ENCODE data around the gene KRTAP19-2. TPM values are rescaled to one million over a fixed set of nuclear protein-coding genes. Genes with fewer than 3 reads are reported as not detected.

The KRTAP19-2 gene
- total and polyA plus RNA-seq, 9 of the 15 experiments (the other 6 are each of a cell fraction or from before 2014, with no cell fraction given) = not detected

- ATAC-seq = no peak
These were observed 28.4 kb upstream of the KRTAP19-2 start for GRCh38 chr21:30515681-30516080.

More at GRCh38 chr21:30515681-30516080, 28.4 kb upstream of the KRTAP19-2 start:
- Histone ChIP-seq H3K9ac (ENCODE audit: insufficient read depth in 1 of 2, low read depth in 2 of 2, low read length in 2 of 2) (no peak overlapping the region), H2AFZ (ENCODE audit: low read depth, low read length) (no peak overlapping the region), H3K4me3 (no peak overlapping the region), H3K27ac (ENCODE audit: extremely low read depth, low read depth, low read length) (no peak overlapping the region), H3K36me3 (ENCODE audit: control insufficient read depth, insufficient read depth, low read length) (no peaks in the 10 kb centered on the region), H3K9me3 (replicated peaks; ENCODE audit: control insufficient read depth, insufficient read depth, low read depth, low read length) (no peaks in the 10 kb centered on the region), H3K4me1 (replicated peaks in 1 of 2; ENCODE audit: control insufficient read depth in 2 of 2, insufficient read depth in 2 of 2, low read length in 2 of 2) (no peaks in the 10 kb centered on the region), H3K9me1 (ENCODE audit: control insufficient read depth, insufficient read depth, low read length) (no peaks in the 10 kb centered on the region), H3K27me3 (ENCODE audit: control insufficient read depth in 2 of 2, insufficient read depth in 2 of 2, low read length in 2 of 2) (no peaks in the 10 kb centered on the region), H3K4me2 (ENCODE audit: insufficient read depth, low read length) (no peak overlapping the region), H3K79me2 (ENCODE audit: control insufficient read depth, insufficient read depth, low read length) (no peaks in the 10 kb centered on the region), H4K20me1 (replicated peaks; ENCODE audit: control insufficient read depth, insufficient read depth, low read length) (no peaks in the 10 kb centered on the region)
- no TSS peak for BruUV-seq (replicated peaks)
- in situ Hi-C loops (cut with MboI) = no loop called here
- FAIRE-seq (no peak), DNase-seq (ENCODE audit: extremely low read depth in 1 of 4, low spot score in 3 of 4) (no peak)
- CTCF ChIA-PET (ENCODE audit: low intra/inter-chr PET ratio) = no interaction called here
- intact Hi-C loops (cut with micrococcal nuclease) = no loop called here
- TF ChIP-seq MECOM (CRISPR knock-in tag; IDR thresholded peaks at IDR 0.05) (no peak), PRMT5 (CRISPR knock-in tag; IDR thresholded peaks at IDR 0.05) (no peak), TAF7 (tag; IDR thresholded peaks at IDR 0.05) (no peak), ZBTB8A (IDR thresholded peaks at IDR 0.05; ENCODE audit: partially characterized antibody) (no peak), SMARCC2 (IDR thresholded peaks at IDR 0.05; ENCODE audit: low read depth) (no peak), HDAC3 (IDR thresholded peaks at IDR 0.05; ENCODE audit: borderline replicate concordance, partially characterized antibody) (no peak), KLF10 (CRISPR knock-in tag; IDR thresholded peaks at IDR 0.05) (no peak), ERF (CRISPR knock-in tag; IDR thresholded peaks at IDR 0.05) (no peak), ZNF707 (CRISPR knock-in tag; conservative IDR thresholded peaks at IDR 0.05) (no peak), RHOXF2B (CRISPR knock-in tag; conservative IDR thresholded peaks at IDR 0.05) (no peak), OTX1 (CRISPR knock-in tag; IDR thresholded peaks at IDR 0.05) (no peak), PHB (CRISPR knock-in tag; IDR thresholded peaks at IDR 0.05) (no peak), MAFK (IDR thresholded peaks at IDR 0.05; ENCODE audit: low read length) (no peak), FOXP1 (CRISPR knock-in tag; IDR thresholded peaks at IDR 0.05) (no peak), ZNF347 (CRISPR knock-in tag; IDR thresholded peaks at IDR 0.05; ENCODE audit: low read depth) (no peak), ZNF561 (CRISPR knock-in tag; conservative IDR thresholded peaks at IDR 0.05) (no peak), GMEB1 (CRISPR knock-in tag; IDR thresholded peaks at IDR 0.05) (no peak), MEIS2 (IDR thresholded peaks at IDR 0.05; ENCODE audit: partially characterized antibody) (no peak)
- TF ChIP-seq, protein P1, sequence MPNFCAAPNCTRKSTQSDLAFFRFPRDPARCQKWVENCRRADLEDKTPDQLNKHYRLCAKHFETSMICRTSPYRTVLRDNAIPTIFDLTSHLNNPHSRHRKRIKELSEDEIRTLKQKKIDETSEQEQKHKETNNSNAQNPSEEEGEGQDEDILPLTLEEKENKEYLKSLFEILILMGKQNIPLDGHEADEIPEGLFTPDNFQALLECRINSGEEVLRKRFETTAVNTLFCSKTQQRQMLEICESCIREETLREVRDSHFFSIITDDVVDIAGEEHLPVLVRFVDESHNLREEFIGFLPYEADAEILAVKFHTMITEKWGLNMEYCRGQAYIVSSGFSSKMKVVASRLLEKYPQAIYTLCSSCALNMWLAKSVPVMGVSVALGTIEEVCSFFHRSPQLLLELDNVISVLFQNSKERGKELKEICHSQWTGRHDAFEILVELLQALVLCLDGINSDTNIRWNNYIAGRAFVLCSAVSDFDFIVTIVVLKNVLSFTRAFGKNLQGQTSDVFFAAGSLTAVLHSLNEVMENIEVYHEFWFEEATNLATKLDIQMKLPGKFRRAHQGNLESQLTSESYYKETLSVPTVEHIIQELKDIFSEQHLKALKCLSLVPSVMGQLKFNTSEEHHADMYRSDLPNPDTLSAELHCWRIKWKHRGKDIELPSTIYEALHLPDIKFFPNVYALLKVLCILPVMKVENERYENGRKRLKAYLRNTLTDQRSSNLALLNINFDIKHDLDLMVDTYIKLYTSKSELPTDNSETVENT (CRISPR knock-in tag; IDR thresholded peaks at IDR 0.05) = no peak
- TF ChIP-seq, protein P2, sequence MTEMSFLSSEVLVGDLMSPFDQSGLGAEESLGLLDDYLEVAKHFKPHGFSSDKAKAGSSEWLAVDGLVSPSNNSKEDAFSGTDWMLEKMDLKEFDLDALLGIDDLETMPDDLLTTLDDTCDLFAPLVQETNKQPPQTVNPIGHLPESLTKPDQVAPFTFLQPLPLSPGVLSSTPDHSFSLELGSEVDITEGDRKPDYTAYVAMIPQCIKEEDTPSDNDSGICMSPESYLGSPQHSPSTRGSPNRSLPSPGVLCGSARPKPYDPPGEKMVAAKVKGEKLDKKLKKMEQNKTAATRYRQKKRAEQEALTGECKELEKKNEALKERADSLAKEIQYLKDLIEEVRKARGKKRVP (CRISPR knock-in tag; IDR thresholded peaks at IDR 0.05) = no peak
- POLR2A ChIA-PET = no interaction called here
- 0% methylated on average over 1 of the region's 1 CpG for WGBS (ENCODE audit: insufficient coverage, low coverage, missing lambda C conversion rate)

Measured in K562 (cell line).